ENCODE data around the gene HNRNPF. TPM values are rescaled to one million over a fixed set of nuclear protein-coding genes. Genes with fewer than 3 reads are reported as not detected.

HNRNPF gene, protein sequence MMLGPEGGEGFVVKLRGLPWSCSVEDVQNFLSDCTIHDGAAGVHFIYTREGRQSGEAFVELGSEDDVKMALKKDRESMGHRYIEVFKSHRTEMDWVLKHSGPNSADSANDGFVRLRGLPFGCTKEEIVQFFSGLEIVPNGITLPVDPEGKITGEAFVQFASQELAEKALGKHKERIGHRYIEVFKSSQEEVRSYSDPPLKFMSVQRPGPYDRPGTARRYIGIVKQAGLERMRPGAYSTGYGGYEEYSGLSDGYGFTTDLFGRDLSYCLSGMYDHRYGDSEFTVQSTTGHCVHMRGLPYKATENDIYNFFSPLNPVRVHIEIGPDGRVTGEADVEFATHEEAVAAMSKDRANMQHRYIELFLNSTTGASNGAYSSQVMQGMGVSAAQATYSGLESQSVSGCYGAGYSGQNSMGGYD
- 320 to 358 TPM (median 347 TPM) in 5 replicates for total RNA-seq (2022; extraction: Qiagen RNA extraction; ENCODE audit: low read depth)

DNA sequence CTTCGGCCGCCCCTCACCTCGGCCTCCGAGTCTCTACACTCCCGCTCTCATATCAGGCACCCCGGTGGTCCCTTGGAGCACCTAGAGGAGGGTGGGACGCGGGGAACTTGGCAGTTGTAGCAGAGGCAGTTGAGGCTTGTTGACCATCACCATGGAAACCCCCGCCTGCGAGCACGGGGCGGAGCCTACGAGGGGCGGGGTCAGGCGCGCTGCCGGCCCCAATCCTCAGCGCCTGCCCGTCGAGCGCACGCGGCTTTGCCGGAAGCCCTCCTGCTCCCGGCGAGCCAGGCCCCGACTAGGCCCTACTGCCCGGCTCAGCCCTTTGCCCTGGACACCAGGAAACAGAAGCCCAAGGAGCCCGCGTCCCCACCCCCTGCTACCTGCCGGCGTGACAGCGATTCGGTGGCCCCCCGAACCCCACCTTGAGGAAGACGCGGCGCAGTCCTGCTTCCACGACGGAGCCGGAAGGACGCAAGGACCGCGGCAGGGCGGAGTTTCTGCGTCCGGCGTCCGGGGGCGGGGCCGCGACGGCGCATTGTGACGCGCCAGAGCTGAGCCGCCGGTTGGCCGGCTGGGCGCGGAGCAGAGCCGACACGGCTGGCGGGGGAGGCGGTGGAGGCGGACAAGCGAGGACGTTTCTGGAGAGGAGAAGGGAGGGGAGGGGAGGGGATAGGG lies at the start of gene HNRNPF:
HNRNPF (minus strand) TSS at position 477 of the 675 bp plus-strand sequence. CDS start 21,302 bp downstream, outside the sequence.

DNA sequence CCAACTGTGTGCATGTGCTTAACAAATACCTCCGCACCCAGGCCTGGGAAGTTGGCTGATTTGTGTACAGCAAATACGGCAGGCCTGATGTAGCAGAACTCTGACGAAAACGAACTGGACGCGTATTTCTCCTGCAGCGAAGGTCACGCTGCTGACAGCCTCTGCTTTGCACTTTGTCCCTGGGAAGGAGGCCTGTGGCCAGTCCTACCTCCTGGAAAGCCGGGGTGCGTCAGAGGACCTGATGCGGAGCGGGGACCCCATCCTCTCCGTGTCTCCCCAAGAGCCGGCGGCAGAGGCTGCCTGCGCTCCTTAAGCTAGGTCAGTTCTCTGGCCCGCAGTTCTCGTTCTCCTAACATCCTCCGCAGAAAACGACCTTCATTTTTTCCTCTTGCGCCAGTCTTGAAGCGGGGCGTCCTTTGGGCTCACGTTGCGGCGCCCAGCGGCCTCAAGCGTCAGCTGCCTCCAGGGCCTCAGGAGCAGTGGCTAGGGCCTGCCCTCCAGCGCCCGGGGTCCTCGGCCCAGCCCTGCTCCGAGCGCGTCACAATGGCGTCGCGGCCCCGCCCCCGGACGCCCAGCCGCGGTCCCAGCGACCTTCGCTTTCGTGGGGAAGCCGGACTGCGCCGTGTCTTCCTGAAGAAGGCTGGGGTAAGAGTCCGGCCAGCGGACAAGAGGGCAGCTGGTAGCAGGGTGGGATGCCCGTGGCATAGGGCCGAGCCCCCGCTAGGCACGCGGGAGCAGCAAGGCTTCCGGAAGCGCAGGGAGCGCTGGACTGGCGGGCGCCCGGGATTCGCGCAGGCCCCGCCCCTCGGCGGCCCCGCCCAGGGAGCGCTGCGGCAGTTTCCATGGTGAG lies 27.5 kb upstream of the HNRNPF start, which contains the start of gene ZNF487:
ZNF487 (plus strand) TSS at position 821 of the 850 bp plus-strand sequence. CDS start 38,703 bp downstream, outside the sequence.

DNA sequence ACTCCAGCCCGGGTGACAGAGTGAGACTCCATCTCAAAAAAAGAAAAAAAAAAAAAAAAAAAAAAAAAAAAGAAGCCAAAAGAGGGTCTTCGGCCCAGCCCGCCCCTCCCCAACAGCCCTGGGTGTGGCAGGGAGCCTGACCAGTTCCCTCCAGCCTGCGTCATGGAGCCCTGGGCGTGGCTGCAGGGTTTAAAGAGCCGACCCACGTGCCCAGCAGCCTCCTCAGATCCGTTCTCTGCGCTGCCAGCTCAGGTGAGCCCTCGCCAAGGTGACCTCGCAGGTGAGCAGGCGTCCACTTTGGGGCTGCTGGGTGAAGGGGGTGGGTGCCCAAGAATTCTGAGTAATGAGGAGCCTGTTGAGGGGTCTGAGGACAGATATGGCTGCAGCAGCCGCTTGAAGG lies 37.6 kb downstream of the HNRNPF start, which contains the start of gene FXYD4:
FXYD4 (plus strand) TSS at position 219 of the 400 bp plus-strand sequence. CDS start 2,111 bp downstream, outside the sequence.

Other genes with a start within 250 kb of the HNRNPF start
- gene RASGEF1A, start 142.1 kb downstream of the HNRNPF start, total RNA-seq (2022; extraction: Qiagen RNA extraction; ENCODE audit: low read depth) = 2.5 to 3.9 TPM (median 3.1 TPM) in 5 replicates
- gene FXYD4, start 37.5 kb downstream of the HNRNPF start, total RNA-seq (2022; extraction: Qiagen RNA extraction; ENCODE audit: low read depth) = not detected in 5 replicates
- 5.6 to 7.2 TPM (median 7.0 TPM) in 5 replicates for gene ZNF487, start 27.9 kb upstream of the HNRNPF start, total RNA-seq (2022; extraction: Qiagen RNA extraction; ENCODE audit: low read depth)
- 2.3 to 3.1 TPM (median 2.5 TPM) in 5 replicates for gene ZNF239, start 165.4 kb upstream of the HNRNPF start, total RNA-seq (2022; extraction: Qiagen RNA extraction; ENCODE audit: low read depth)
- 1.9 to 2.2 TPM (median 2.1 TPM) in 5 replicates for gene ZNF485, start 197.3 kb upstream of the HNRNPF start, total RNA-seq (2022; extraction: Qiagen RNA extraction; ENCODE audit: low read depth)
- 15.6 to 18.0 TPM (median 16.2 TPM) in 5 replicates for gene ZNF32, start 239.7 kb upstream of the HNRNPF start, total RNA-seq (2022; extraction: Qiagen RNA extraction; ENCODE audit: low read depth)

Measured in A549 treated with DMSO at 1 μM for 4 hours (cell line).